Ectodermal cell (in vitro differentiated cells): Measurements from ENCODE around the gene DHRS1.

Source experiments
- H3K27ac ChIP-seq: 2 replicates; pipeline ENCODE4 v1.7.0; 2013; ENCODE audit warnings: mild to moderate bottlenecking, low read depth, low read length; ENCODE audit not compliant: insufficient read depth, poor library complexity, severe bottlenecking
- H3K27me3 ChIP-seq: 2 replicates; pipeline ENCODE4 v1.7.0; 2013; ENCODE audit warnings: mild to moderate bottlenecking, low read length; ENCODE audit not compliant: insufficient read depth, control insufficient read depth, poor library complexity, severe bottlenecking
- H3K36me3 ChIP-seq: one replicate; pipeline ENCODE4 v1.7.0; 2013; ENCODE audit warnings: low read length; ENCODE audit not compliant: control insufficient read depth, insufficient read depth
- H3K4me1 ChIP-seq: one replicate; pipeline ENCODE4 v1.7.0; 2013; ENCODE audit warnings: low read length; ENCODE audit not compliant: control insufficient read depth, insufficient read depth
- H3K4me3 ChIP-seq: 2 replicates; pipeline ENCODE4 v1.7.0; 2013; ENCODE audit warnings: low read depth, low read length, control low read depth; ENCODE audit not compliant: insufficient read depth
- H3K9me3 ChIP-seq: 2 replicates; pipeline ENCODE4 v1.7.0; 2013; ENCODE audit warnings: mild to moderate bottlenecking, low read length, moderate library complexity; ENCODE audit not compliant: control insufficient read depth
- WGBS, 2 experiments: methylation state at CpG; one replicate each; pipeline ENCODE4 v1.1.7; 2013; ENCODE audit warnings: missing lambda C conversion rate in 2 of 2; 5-methylcytosine and 5-hydroxymethylcytosine counted together

The DHRS1 gene

DNA sequence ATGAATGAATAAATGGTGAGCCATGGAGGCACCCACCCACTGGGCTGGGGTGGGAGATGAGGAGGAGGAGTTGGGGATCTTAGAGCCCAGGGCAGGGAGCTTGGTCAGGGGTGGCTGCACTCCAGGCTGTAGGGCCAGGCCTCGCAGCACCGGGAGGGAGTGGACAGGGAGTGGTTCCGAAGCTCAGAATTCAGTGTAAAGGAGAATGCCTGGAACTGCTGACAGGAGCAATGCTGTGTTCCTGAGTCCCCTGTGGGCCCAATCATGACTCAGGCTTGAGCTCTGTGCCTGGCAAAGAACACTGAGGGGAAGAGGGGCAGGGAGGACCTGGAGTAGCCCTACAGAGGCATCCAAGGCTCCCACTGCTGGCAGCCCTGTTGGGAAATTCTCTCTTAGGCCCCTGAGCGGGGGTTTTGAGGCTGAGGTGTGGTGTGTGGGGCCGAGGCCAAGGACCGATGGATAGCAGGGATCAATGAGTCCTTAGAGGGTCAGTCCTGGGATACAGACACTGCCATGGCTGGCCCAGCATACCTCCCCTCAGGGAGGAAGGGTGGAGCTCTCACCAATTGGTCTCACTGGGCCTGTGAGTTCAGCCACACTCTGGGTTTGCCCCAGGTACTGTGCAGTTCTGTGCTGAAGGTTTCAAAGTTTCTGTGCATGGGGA is 18.7 kb downstream of the DHRS1 start:
- H3K9me3 ChIP-seq = no peaks in the 10 kb centered on the region
- H3K27me3 ChIP-seq = no peaks in the 10 kb centered on the region
- H3K36me3 ChIP-seq = no peaks in the 10 kb centered on the region
- H3K4me1 ChIP-seq = no peaks in the 10 kb centered on the region
- WGBS, 2 experiments = 94% methylated on average over 6 of the region's 6 CpGs
- no peak overlapping the region for H3K4me3 ChIP-seq
- no peak overlapping the region for H3K27ac ChIP-seq

DNA sequence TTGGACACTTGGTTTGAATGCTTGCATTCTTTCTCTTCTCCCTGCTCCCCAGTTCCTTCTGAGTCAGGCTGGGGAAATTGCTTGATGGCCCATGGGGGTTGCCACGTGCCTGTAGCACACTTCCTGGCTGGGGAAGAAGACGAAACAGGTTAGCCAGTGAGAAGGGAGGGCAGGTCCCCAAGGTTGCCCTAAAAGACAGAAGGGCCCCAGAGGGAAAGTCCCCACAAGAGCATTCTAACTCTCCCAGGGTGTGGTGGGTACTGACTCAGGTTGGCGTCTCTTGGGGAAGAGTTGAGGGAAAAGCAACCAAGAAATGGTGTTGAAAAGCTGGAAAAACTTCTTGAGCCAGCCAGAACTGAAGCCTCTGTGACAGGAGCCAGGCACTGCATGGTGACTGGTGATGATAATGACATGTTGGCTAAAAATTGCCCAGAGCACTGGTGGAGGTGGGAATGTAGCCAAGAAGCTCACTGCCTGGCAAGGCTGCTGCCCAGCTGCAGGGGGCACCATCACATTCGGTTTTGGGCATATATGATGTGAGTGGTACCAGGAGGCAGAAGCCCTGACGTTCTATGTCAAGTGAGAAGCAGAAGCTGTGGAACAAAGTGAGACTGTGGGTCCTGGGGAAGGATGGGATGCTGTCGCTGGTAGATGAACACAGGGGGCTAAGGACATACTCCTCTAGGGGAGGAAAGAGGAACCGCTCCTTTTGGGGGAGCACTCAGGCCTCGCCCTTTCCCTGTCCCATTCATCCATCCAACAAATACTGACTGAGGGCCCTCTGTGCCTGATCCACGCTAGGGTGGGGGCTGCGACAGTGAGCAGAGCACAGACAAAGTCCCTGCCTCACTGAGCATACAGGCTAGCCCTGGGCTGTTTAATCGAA is 20.0 kb downstream of the DHRS1 start:
- 89 to 90% methylated on average over 11 of the region's 11 CpGs for WGBS, 2 experiments
- H3K36me3 ChIP-seq = no peaks in the 10 kb centered on the region
- no peaks in the 10 kb centered on the region for H3K4me1 ChIP-seq

DNA sequence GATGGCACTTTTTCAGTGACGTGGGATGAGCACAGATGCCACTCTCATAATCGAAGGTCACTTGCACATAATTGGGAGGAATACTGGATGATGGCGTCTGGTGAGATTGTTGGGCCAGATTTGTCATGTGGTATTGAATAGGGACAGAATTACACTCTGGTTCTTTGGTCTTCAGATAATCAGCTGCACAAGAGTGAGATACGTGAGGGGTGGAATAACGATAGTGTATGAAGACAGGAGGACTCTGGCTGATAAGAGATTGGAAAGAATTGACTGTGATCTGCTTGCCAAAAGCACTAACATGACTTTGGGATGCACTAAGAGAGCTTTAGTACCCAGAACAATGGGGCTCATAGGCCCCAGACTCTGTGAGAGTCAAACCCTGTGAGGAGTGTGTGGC is 21.2 kb downstream of the DHRS1 start:
- no peak overlapping the region for H3K27ac ChIP-seq

More for the DNA sequence above, 20.0 kb downstream of the DHRS1 start:
- H3K9me3 ChIP-seq = no peaks in the 10 kb centered on the region
- H3K27ac ChIP-seq = no peak overlapping the region
- no peak overlapping the region for H3K4me3 ChIP-seq
- H3K27me3 ChIP-seq = no peaks in the 10 kb centered on the region

DNA sequence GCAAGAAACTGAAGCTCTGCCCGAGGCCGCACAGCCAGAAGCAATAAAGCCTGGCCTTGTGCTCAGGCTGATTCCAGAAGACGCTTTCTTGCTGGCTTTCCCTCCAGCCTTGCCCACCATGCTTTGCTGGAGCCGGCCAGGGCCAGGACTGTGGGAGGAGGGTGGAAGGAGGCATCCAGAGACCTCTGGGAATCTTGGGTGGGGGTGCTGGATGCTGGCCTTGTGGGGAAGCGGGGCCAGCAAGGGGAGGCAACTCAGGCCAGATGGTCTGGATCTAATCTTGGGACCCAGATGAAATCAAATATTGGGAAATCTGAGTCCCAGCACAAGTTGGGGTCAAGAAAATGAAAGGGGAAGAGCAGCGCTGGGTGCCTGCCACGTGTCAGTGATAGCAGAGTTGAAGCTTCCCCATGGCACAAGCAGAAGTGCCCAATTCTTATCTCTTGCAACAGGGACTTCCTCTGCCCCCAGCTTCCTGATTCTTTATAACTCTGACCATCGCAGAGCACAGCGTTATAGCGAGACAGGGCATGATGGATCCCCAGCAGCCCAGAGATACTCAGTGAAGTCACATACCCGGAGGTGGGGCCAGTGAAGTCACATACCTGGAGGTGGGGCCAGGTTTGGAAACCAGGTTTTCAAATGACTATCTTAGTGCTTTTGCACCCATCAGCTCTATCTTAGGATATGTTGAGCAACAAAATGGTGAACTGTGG is 21.8 kb downstream of the DHRS1 start:
- no peaks in the 10 kb centered on the region for H3K9me3 ChIP-seq
- no peak overlapping the region for H3K27ac ChIP-seq
- no peak overlapping the region for H3K4me3 ChIP-seq
- H3K36me3 ChIP-seq = no peaks in the 10 kb centered on the region
- WGBS, 2 experiments = 92 to 95% methylated on average over 11 of the region's 11 CpGs
- H3K4me1 ChIP-seq = no peaks in the 10 kb centered on the region
- no peaks in the 10 kb centered on the region for H3K27me3 ChIP-seq

More for the DNA sequence above, 21.2 kb downstream of the DHRS1 start:
- no peaks in the 10 kb centered on the region for H3K9me3 ChIP-seq
- whole genome bisulfite sequencing, 2 experiments = 95% methylated on average over 5 of the region's 5 CpGs
- H3K4me3 ChIP-seq = no peak overlapping the region
- no peaks in the 10 kb centered on the region for H3K27me3 ChIP-seq
- no peaks in the 10 kb centered on the region for H3K36me3 ChIP-seq
- H3K4me1 ChIP-seq = no peaks in the 10 kb centered on the region

DNA sequence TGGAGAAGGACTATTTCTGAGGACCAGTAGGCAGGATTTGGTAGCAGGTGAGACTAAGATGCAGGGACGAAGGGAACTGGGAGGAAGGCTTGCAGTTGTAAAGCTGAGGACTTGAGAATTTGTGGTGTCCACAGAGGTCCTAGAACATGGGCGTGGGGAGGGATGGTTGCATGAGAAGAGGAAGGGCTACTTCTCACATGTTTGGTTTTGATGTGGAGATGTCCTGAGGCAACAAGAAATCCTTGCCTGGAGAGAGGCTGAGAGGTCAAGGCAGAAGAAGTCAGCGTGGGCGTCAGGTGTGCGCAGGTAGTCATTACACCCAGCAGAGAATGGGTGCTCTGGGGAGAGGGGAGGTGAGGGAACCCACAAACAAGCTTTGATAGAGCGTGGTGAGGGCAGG is 22.5 kb downstream of the DHRS1 start:
- H3K4me1 ChIP-seq = no peaks in the 10 kb centered on the region
- no peak overlapping the region for H3K27ac ChIP-seq
- H3K36me3 ChIP-seq = no peaks in the 10 kb centered on the region
- H3K27me3 ChIP-seq = no peaks in the 10 kb centered on the region
- no peak overlapping the region for H3K4me3 ChIP-seq
- 93 to 95% methylated on average over 6 of the region's 6 CpGs for WGBS, 2 experiments
- H3K9me3 ChIP-seq = no peaks in the 10 kb centered on the region

DNA sequence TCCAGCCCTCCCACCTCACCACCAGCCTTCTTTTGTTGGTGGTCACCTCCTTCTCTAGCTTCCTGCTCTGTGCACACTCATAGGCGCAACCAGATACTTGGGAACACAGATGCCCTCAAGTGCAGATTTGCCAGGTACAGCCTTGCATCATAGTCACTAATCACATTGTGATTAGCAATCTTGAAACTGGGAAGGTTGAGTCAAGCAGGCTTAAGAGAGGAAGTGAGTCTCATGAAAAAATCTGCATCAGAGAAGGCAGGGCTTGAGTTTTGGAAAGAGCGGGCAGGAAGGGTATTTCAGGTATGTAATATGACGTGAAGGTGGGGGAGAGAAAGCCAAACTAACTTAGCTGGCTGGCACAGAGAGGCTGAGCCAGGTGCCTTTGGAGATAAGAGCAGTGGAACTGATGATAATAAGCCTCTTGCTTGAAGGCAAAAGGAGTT is 25.5 kb downstream of the DHRS1 start:
- H3K27ac ChIP-seq = no peak overlapping the region
- H3K4me1 ChIP-seq = no peaks in the 10 kb centered on the region
- H3K27me3 ChIP-seq = no peaks in the 10 kb centered on the region
- H3K4me3 ChIP-seq = no peak overlapping the region
- WGBS, 2 experiments = 92 to 93% methylated on average over 3 of the region's 3 CpGs
- no peaks in the 10 kb centered on the region for H3K9me3 ChIP-seq
- no peaks in the 10 kb centered on the region for H3K36me3 ChIP-seq

DNA sequence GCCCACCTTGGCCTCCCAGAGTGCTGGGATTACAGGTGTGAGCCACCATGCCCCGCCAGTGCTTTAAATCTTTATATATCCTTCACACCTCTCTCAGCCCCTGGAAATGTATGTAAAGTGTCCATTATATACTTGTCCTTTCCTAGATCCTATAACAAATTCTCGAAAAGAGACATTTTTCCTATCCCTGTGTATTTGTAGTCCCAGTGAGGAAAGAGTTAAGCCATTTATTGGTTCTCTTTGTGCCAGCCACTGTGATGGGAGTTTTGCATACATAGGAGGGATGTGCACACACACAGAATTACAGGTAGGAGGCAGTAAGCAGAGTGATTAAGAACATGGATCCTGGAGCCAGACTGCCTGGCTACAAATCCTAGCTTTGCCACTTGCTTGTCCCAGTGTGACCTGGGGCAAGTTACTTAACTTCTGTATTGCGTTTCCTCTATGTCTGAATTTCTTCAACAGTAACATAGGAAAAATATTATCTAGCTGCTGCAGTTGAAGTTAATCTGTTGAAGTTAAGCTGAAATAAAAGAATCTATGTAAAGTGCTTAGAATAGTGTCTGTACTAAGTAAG is 26.1 kb downstream of the DHRS1 start:
- Histone ChIP-seq H3K4me3 (no peak overlapping the region), H3K36me3 (no peaks in the 10 kb centered on the region), H3K27me3 (no peaks in the 10 kb centered on the region), H3K4me1 (no peaks in the 10 kb centered on the region), H3K9me3 (no peaks in the 10 kb centered on the region), H3K27ac (no peak overlapping the region)
- 92 to 95% methylated on average over 2 to 3 of the region's 3 CpGs for WGBS, 2 experiments

DNA sequence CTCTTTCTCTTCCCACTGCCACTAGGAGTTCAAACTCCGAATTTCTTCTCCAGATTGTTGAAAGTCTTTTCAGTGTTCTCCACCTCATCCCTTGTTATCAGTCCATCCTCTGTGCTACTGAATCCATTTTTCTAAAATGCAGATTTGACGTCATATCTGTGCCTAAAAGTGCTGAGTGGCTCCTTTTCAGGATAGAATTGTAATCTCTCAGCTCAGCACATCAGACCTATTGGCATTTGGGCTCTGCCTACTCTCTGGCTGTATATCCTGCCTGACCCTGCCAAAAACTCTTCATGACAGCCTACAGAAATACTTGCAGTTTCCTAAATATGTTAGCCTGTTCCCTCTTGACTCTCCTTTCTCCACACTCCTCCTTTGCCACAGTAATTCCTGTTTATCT is 27.1 kb downstream of the DHRS1 start:
- WGBS, 2 experiments = 90 to 96% methylated on average over 2 of the region's 2 CpGs
- H3K27ac ChIP-seq = no peak overlapping the region
- H3K9me3 ChIP-seq = no peaks in the 10 kb centered on the region
- H3K4me1 ChIP-seq = no peaks in the 10 kb centered on the region
- no peaks in the 10 kb centered on the region for H3K27me3 ChIP-seq
- H3K4me3 ChIP-seq = no peak overlapping the region
- no peaks in the 10 kb centered on the region for H3K36me3 ChIP-seq

DNA sequence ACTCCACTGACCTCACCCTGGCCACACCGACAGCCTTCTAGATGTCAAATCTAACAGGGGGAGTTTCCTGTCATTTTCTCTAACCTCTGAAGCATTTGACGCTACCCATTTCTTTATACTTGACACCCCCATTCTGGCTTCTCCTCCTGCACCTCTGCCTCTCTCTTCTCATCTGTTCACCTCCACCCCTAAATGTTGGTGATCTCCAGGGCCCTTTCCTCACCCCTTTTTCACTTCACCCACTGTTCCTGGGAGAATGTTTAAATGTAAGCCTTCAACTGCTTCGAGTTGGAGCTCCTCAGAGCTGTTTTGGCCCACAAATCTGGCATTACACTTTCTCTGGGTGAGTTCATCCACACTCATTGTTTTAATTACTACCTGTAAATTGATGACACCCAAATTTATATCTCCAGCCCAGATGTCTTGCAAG is 27.7 kb downstream of the DHRS1 start:
- 27 to 28% methylated on average over 3 of the region's 3 CpGs for WGBS, 2 experiments
- Histone ChIP-seq H3K9me3 (no peaks in the 10 kb centered on the region), H3K27ac (no peak overlapping the region), H3K36me3 (no peaks in the 10 kb centered on the region), H3K4me1 (no peaks in the 10 kb centered on the region), H3K4me3 (peak overlapping the region; percentile 70), H3K27me3 (no peaks in the 10 kb centered on the region)
